Retinal pigment epithelial cell (primary cell): ENCODE results near the gene SARS1.

Experiments used
- DNase-seq: peaks from one replicate; pipeline ENCODE4 v3.0.0-alpha.2; 2010; ENCODE audit warnings: low read depth
- H3K4me3 ChIP-seq: 2 replicates; pipeline ENCODE4 v1.5.1; 2011; ENCODE audit warnings: mild to moderate bottlenecking, low read length, control low read depth, moderate library complexity
- TF ChIP-seq, protein P1 (sequence below): conservative IDR thresholded peaks from 2 replicates; pipeline ENCODE4 v1.5.1; 2011; ENCODE audit warnings: low read depth, low read length, control low read depth, inconsistent platforms

The SARS1 gene

DNA sequence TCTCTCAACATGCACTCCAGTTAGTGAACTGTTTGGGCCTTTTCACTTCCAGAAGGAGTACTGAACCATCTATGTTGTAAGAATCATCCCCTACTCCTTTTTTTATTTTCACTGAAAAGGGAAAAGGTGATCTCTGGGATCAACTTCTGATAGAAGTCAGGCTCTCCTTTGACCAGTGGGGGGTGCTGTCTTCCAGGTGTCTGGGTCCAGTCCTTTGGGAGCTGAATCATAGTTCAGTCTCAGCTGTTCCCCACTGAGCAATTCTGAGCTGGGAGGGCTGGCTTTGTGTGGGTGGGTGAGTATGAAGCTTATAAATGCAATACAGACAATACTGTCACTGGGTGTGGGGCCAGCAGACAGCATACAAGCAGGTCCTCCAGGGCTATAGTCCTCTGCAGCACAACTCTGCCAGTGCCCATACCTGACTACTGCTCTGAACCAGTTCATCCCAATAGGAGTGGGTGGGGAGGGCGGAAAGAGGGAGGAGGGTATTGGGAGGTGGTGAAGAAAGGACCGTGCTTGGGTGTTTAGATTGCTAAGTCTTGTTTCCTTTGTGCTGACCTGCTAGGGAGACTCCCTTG, 12.5 kb upstream of the SARS1 start:
- TF ChIP-seq, protein P1, sequence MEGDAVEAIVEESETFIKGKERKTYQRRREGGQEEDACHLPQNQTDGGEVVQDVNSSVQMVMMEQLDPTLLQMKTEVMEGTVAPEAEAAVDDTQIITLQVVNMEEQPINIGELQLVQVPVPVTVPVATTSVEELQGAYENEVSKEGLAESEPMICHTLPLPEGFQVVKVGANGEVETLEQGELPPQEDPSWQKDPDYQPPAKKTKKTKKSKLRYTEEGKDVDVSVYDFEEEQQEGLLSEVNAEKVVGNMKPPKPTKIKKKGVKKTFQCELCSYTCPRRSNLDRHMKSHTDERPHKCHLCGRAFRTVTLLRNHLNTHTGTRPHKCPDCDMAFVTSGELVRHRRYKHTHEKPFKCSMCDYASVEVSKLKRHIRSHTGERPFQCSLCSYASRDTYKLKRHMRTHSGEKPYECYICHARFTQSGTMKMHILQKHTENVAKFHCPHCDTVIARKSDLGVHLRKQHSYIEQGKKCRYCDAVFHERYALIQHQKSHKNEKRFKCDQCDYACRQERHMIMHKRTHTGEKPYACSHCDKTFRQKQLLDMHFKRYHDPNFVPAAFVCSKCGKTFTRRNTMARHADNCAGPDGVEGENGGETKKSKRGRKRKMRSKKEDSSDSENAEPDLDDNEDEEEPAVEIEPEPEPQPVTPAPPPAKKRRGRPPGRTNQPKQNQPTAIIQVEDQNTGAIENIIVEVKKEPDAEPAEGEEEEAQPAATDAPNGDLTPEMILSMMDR: peak; percentile 83
- DNase-seq: no peak
- no peak overlapping the region for H3K4me3 ChIP-seq

GRCh38 chr1:109204484-109204883, 9.2 kb upstream of the SARS1 start:
- DNase-seq: no peak
- H3K4me3 ChIP-seq: no peak overlapping the region
- TF ChIP-seq, protein P1: no peak

DNA sequence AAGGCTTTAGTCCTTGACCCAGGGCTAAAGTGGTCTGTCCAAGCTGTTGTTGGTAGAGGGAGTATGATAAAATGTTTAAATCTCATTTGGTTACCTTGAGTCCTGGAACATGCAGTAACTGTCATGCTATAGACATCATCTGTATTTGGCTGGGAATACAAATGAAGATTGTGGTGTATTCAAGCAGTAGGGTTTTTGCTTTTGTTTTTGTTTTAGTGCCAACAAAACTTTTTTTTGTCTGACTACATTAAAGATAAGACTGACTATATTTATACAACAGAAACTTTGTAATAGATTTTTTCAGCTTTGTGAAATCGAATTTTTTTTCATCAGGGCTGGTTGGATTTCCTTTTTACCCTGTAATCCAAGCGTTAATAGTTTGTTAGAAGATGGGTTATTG, 7.4 kb upstream of the SARS1 start:
- no peak for DNase-seq
- TF ChIP-seq, protein P1: no peak
- H3K4me3 ChIP-seq: no peak overlapping the region

DNA sequence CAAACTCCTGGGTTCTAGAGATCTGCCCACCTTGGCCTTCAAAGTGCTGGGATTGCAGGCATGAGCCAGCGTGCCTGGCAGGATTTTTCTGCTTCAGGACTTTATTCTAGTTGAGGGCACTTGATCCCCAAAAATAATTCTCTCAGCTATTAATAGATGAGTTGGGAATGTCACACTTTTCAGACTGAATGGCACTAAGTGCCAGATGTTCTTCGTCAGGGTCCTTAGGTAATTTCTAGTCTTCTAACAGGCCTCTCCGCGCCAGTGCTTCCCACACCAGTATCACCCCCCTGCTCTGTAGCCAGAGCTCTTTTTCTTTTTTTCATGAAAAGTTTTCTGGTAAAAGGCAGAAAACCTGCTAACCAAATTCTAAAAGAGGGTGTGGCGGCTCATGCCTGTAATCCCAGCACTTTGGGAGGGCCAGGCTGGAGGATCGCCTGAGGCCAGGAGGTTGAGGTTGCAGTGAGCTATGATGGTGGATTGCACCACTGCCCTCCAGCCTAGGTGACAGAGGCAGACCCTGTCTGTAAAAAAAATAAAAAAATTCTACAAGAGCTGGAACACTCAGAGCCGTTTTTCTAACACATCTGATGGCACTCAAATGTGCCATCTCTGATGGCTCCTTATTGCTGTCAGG, 6.1 kb upstream of the SARS1 start:
- TF ChIP-seq, protein P1: no peak
- no peak for DNase-seq
- H3K4me3 ChIP-seq: no peak overlapping the region

DNA sequence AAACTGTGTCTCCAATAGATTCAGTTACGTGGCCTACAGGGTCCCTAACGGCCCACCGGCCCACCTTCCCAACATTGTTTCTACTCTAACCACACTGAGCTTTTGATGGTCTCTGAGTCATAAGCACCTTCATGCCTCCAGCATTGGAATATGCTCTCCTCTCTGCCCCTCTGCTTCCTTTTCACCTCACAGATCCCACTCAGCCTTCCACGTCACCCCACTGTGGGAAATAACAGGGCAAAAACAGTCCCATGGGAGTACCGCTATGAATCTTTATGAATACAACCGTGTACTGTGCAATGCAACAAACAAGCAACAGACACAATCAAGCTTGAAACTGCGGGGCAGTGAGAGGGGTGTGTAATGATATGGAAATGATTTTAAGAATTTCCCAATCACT, 5.3 kb upstream of the SARS1 start:
- H3K4me3 ChIP-seq: no peak overlapping the region
- TF ChIP-seq, protein P1: no peak
- DNase-seq: no peak

GRCh38 chr1:109208836-109209463, 4.8 kb upstream of the SARS1 start:
- no peak overlapping the region for H3K4me3 ChIP-seq
- TF ChIP-seq, protein P1: no peak
- no peak for DNase-seq

- TF ChIP-seq, protein P1: no peak
- H3K4me3 ChIP-seq: no peak overlapping the region
- DNase-seq: no peak
Observed at GRCh38 chr1:109210058-109210457, 3.7 kb upstream of the SARS1 start.
